Fibroblast of gingiva (primary cell): ENCODE measurements around the gene TMEM45A.
"Not testable (repeated sequence)": the region's sequence is repeated elsewhere in the genome, so short reads cannot be mapped to it uniquely, and the experiment has no call there.

Source experiments
- DNase-seq: peaks from one replicate; pipeline ENCODE4 v3.0.0-alpha.2; 2011; ENCODE audit warnings: low read depth

The TMEM45A gene, protein sequence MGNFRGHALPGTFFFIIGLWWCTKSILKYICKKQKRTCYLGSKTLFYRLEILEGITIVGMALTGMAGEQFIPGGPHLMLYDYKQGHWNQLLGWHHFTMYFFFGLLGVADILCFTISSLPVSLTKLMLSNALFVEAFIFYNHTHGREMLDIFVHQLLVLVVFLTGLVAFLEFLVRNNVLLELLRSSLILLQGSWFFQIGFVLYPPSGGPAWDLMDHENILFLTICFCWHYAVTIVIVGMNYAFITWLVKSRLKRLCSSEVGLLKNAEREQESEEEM

DNA sequence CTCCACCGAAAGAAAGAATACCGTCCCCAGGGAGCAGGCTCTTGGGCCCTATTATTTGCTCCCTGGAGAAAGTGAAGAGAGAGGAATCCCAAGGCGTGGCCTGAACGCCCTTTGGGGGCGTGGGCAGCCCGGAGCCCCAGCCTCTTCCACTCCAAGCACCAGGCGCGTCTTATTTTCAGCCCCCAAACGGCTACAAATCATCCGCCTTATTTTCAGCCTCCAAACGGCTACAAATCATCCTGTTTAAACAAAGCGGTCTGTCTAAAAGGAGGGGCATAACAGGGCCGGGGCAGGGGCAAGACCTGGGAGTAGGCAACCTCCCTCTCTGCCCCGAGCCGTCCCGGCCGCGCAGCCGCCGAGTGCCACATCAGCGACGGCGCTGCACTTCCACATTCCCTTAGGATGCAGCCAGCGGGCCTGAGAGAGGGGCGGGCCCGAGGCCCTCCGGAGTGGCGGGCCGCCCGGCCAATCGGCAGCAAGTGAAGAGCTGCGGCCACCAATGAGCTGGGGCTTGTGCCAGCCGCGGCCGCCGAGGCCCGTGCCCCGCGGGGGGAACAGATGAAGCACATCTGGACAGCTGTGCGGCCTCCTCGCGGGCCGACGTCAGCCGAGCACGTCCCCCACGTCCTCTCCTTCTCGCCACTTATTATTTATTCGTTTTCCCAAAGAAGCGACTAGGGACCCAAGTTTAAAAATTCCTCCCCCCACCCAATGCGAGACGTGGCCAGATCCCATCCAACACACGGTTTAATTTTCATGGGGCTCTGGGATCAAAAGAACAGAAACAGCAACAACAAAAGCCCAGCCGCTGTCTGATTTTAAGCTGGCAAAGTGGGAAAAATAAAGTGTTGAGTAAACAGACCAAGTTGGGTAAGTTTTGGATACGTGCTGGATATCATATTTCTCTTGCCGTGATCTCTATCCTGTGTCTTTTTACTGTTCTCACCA lies at the start of gene TMEM45A:
Gene TMEM45A, plus strand, starts transcription at position 561 of the 948 bp plus-strand sequence. CDS start 62,593 bp downstream, outside the sequence.
- DNase-seq: peak; percentile 98

DNA sequence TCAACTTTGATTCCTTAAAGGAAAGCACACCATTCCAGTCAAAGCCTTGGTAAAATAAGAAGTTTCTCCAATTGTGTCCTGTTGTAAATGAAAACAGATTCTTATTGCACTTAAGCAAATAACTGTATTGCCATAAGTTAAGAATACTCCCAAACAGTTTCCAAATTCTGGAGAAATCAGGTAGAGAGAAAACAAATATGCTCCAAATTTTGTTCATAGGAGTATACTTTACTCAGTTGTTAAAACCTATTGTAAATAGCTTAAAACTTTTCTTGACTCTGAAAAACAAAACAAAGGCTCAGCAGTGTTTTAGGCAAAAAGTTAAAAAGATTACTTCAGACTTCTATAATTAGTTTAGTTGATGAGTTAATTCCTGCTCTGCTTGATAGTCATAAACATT lies 48.7 kb upstream of the TMEM45A start:
- DNase-seq: no peak

DNA sequence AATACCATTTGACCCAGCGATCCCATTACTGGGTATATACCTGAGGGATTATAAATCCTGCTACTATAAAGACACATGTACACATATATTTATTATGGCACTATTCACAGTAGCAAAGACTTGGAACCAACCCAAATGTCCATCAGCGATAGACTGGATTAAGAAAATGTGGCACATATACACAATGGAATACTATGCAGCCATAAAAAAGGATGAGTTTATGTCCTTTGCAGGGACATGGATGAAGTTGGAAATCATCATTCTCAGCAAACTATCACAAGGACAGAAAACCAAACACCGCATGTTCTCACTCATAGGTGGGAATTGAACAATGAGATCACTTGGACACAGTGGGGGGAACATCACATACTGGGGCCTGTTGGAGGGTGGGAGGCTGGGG lies 45.4 kb upstream of the TMEM45A start:
- not testable (repeated sequence) for DNase-seq

DNA sequence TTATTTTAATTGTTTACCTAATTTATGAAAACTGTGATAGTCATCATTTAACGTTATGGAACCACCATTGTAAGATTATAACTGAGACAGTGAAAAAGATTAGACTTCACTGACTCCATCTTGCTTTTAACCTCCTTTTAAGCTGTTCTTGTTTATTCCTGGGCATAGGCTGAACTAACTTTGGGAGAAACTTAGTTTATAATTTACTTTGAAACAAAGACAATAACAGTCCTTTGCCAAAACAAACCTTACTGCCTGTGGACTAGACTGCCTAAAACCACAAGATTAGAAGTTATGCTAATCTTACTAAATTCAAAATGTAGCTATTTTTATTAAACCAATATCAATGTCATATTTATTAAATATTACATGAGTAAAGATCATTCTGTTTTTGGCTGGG lies 44.3 kb upstream of the TMEM45A start:
- DNase-seq: no peak

DNA sequence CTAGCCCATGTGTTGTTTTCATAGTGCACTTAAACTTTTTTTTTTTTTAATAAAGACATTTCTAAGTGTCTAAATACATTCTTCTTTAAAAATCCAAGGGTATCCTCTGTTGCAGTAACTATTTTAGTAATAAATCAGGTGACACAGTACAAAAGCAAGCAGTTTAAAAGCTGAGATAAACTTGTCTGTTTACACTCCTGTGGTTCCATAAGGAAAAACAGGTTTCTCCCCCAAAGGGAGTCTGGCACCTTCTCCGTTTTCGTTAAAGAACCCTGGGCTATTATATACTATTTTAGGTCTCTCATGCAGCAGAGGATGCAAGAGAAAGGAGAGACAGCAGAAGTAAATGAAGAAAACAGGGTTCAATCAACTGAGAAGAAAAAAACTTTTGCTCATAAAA lies 43.2 kb upstream of the TMEM45A start:
- no peak for DNase-seq

DNA sequence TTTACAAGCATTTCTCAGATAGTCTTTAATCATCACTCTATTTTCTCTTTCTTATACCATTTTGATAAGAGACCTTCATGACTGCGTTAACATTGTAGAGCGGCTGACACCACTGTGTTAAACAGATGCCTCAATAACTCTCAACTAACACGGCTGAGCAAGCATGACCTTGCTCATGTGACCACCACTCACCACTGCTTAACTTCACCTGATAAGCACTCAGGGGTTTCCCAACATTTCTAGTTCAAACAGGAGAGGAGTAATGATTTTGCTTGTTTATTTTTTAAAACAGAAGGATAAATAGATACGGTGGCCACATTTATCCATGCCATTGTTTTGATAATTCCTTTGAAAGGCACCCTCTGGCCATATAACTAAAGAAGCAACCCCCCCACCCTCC lies 37.7 kb upstream of the TMEM45A start:
- DNase-seq: no peak

DNA sequence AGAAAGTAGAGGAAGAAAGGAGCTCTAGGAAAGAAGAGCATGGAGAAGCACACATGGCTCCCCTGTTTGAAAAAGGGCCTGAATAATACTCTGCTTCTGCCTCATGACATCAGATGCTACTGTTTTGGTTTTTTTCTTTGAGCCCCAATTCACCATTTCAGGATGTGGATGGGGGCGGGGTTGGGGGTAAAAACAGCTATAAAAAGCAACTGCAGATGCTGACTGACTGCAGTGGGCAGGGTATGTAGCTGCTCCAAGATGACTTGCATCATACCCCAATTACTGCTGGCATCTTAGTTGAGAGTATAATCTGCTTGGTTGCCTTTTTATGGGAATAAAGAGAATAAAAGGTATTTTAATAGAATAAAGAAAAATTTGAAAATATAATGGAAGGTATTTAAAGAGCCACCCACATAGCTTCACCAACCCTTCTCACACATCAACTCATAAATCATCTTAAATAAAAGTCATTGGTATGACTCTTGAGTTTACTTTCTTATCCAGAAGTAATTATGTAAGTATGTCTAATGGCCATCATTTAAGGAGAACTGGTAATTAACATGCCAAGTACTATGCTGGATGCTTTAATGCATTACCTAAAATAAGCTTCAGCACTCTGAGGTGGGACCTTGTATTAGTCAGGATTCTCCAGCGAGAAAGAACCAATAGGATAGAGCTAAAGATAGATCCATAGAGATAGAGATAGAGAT lies 36.4 kb upstream of the TMEM45A start:
- DNase-seq: no peak

DNA sequence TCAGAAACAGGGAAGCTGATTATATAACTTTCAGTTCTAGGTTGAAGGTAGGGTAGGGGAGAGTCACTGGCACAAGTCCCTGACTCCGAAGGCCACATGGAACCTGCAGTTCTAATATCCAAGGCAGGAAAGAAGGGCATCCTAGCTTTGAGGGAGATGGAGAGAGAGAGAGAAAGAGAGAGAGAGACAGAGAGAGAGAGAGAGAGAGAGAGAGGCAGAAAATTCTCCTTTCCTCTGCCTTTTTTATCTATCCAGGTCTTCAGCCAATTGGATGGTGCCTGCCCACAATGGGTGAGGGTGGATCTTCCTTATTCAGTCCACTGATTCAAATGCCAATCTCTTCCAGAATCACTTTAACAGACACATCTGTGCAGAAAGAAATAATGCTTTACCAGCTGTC lies 35.7 kb upstream of the TMEM45A start:
- DNase-seq: no peak

DNA sequence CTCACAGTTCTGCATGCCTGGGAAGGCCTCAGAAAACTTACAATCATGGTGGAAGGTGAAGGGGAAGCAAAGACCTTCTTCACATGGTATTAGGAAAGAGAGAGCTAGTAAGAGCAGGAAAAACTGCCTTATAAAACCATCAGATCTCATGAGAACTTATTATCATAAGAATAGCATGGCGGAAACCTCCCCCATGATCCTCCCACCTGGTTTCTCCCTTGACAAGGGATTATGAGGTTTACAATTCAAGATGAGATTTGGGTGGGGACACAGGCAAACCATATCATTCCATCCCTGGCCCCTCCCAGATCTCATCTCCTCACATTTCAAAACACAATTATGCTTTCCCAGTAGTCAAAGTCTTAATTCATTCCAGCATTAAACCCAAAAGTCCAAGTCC lies 34.6 kb upstream of the TMEM45A start:
- DNase-seq: no peak

DNA sequence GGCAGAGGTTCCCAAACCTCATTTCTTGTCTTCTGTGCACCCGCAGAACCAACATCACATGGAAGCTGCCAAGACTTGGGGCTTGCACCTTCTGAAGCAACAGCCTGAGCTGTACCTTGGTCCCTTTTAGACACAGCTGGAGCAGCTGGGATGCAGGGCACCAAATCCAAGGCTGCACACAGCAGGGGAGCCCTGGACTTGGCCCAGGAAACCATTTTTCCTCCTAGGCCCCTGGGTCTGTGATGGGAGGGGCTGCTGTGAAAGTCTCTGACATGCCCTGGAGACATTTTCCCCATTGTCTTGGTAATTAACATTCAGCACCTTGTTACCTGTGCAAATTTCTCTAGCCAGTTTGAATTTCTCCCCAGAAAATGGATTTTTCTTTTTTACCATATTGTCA lies 33.6 kb upstream of the TMEM45A start:
- no peak for DNase-seq

DNA sequence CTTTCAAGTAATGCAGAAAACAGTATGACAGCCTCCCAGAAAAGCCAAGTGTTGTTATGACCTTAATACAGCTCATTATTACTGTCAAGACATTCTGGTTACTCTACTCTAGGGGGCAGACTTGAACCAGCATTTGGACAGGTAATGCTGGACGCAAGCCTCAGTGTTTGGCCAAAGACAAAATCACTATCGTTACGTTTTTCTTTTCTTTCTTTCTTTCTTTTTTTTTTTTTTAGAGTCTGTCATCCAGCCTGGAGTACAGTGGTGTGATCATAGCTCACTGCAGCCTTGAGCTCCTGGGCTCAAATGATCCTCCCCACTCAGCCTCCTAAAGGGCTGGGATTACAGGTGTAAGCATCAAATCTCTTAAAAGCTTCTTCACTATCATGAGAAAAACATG lies 29.4 kb upstream of the TMEM45A start:
- DNase-seq: peak; percentile 67

DNA sequence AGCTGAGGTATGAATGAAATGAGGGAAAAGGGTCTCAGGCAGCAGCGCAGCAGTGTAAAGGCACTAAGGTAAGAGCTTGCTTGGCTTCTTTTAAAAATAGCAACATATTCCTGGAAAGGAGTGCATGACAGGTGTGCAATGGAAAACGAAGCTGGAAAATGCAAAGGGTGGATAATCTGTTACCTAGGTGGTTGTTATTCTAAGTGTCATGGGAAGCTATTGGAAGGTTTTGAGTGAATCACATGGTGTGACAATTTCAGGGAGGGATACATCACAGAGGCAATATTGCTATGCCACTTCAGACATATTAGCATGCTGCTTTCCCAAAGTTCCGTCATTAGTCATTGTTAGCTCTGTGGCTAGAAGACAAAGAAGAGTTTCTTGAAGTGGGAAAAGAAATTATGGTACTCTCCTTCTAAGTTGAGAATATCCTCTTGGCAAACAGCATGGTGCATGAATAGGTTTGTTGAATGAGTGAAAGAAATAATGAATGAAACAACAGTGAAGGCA lies 28.7 kb upstream of the TMEM45A start:
- DNase-seq: no peak

DNA sequence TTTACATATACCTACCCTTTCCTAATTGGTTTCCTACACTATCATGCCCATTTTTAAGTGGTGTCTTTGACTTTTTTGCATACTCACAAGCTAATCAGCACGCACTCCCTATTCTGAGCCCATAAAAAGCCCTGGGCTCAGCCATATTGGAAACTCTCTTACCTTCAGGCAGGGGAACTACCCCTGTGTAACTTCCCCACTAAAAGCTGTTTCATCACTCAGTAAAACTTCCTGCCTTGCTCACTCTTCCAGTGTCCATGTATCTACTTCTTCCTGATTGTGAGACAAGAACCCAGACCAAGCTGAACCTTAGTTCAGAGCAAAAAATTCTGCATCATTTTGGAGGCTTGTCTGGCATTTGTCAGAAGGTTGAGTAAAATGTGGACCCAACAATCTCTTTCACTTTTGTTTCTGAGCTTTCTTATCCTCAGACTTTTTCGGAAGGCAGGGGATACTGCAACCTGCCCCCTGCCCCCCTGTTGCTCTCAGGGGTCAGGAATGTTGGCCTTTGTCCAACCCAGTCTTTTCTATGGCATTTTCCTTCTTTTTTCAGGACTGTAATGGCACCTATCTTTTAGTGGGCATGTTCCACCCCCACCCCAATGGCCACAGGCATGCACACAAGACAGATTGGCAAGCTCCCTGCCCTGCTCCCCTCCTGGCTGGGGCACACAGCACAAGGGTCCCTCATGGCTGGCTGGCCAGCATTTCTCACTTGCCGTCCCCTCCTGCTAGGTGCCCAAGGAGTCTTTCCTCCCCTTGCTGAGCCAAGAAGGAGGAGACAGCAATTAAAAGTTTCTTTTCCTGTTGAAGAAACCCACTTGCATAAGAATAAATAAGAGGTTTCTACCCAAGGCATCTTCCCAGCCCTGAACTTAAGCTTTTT lies 26.3 kb upstream of the TMEM45A start:
- DNase-seq: no peak

DNA sequence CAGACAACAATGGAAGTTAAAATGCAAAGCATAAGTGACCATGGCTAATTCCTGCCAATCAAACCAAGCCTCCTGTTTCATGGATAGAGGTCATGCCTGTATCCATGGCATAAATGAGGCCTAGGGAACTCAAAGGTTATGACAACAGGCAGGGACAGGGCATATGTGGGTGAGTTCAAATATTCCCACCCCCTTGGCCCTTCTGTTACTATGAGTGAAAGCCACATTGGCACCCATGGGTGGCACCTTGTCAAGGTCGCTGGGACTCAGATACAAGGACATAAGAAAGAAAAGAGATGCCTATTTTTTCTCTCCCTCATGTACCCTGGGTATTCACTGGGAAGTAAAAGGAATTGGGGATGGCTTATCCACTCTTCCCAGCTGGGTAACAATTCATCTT lies 25.3 kb upstream of the TMEM45A start:
- DNase-seq: no peak

DNA sequence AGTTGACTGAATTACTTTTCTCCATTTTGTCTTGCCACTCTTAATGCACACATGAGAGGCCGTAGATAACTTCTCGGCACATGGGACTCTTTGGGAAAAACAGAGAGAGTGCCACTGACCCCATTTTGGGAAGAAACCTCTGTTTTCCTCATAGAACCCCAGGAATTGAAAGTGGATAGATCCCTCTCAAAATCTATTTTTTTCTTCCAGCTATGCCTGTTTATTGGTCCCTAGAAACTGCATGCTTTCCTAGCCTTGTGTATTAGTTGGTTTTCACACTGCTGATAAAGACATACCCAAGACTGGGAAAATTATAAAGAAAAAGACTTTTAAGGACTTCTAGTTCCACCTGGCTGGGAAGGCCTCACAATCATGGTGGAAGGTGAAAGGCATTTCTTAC lies 23.7 kb upstream of the TMEM45A start:
- DNase-seq: no peak

DNA sequence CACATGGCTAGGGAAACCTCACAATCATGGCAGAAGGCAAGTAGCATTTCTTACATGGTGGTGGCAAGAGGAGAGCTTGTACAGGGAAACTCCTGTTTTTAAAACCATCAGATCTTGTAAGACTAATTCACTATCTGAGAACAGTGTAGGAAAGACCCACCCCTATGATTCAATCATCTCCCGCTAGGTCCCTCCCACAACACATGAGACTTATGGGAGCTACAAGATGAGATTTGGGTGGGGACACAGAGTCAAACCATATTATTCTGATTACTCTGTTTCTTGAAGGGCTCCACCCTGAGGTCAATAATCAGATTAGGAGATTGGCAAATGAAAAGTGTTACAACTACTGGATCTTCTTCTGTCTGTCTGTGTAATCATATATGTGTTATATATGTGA lies 21.5 kb upstream of the TMEM45A start:
- no peak for DNase-seq

DNA sequence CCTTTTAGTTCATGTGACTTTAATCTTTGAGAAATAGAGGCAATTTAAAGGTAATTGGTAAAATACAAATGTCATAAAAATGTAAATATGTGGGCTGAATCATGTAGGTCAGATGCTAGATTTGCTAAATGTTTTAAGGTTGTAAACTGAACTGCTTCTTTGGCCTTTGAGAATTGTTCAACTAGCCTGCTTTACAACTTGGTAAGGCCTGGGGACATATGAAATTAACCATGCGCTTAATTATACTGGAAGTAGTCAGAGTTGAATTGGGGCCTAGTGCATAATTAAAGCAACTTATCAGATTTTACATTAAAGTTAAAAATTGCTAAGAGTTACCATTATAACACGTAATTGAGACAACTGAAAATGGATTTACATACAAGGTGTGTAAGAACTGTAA lies 21.0 kb upstream of the TMEM45A start:
- DNase-seq: no peak

DNA sequence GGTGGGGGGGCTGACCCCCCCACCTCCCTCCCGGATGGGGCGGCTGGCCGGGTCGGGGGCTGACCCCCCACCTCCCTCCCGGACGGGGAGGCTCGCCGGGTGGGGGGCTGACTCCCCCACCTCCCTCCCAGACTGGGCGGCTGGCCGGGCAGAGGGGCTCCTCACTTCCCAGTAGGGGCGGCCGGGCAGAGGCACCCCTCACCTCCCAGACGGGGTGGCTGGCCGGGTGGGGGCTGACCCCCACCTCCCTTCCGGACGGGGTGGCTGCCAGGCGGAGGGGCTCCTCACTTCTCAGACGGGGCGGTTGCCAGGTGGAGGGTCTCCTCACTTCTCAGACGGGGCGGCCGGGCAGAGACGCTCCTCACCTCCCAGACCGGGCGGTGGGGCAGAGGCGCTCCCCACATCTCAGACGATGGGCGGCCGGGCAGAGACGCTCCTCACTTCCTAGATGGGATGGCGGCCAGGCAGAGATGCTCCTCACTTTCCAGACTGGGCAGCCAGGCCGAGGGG lies 14.5 kb upstream of the TMEM45A start:
- DNase-seq: not testable (repeated sequence)

DNA sequence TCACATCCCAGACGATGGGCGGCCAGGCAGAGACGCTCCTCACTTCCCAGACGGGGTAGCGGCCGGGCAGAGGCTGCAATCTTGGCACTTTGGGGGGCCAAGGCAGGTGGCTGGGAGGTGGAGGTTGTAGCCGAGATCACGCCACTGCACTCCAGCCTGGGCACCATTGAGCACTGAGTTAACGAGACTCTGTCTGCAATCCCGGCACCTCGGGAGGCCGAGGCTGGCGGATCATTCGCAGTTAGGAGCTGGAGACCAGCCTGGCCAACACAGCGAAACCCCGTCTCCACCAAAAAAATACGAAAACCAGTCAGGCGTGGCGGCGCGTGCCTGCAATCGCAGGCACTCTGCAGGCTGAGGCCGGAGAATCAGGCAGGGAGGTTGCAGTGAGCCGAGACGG lies 13.9 kb upstream of the TMEM45A start:
- not testable (repeated sequence) for DNase-seq

DNA sequence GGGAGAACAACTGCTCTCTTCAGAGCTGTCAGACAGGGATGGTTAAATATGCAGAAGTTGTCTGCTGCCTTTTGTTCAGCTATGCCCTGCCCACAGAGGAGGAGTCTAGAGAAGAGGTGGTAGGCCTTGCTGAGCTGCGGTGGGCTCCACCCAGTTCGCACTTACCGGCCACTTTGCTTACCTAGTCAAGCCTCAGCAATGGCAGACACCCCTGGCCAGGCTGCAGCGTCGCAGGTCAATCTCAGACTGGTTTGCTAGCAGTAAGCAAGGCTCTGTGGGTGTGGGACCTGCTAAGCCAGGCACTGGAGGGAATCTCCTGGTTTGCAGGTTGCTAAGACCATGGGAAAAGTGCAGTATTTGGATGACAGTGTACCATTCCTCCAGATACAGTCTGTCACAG lies 12.3 kb upstream of the TMEM45A start:
- no peak for DNase-seq

DNA sequence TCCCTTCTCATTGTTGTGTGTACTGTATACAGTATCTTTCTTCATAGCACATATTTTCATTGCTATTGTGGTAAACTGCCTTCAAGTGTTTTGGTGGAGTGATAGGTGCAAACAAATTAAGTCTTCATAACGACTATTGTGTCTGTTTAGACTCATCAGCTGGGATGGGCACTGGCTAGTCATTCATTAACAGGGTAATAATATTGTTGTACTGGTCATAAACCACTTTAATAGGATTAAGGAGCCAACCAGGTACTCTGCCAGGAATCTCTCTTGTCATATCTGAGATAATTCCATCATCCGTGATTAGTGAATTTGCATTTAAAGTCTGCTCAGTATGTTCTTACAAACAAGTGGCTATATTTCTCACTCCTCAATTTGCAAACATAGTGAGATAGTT lies 10.2 kb upstream of the TMEM45A start:
- DNase-seq: no peak
